Measurements from ENCODE around the gene CAV1.

GRCh38 chr7:116528008-116528789, 3.4 kb downstream of the CAV1 start:
- no peak for TF ChIP-seq EZH2phosphoT487 (IDR thresholded peaks at IDR 0.05; ENCODE audit: borderline replicate concordance)
- TF ChIP-seq CTCF (conservative IDR thresholded peaks at IDR 0.05; ENCODE audit: low read length), result no peak
